Large intestine (tissue), 3 donors: ENCODE measurements around the gene RPL37. TPM values are rescaled to one million over a fixed set of nuclear protein-coding genes. Genes with fewer than 3 reads are reported as not detected.

ENCODE experiments used
- DNase-seq, 2 donors: peaks; one replicate each; pipeline versions ENCODE4 v3.0.0 to v3.0.0-alpha.2; 2013
- H3K27ac ChIP-seq: one replicate; pipeline ENCODE4 v1.5.1; 2013; ENCODE audit warnings: low read length
- H3K27me3 ChIP-seq: 2 replicates; pipeline ENCODE4 v1.6.1; 2013; ENCODE audit warnings: low read length; ENCODE audit not compliant: control insufficient read depth, insufficient read depth
- H3K36me3 ChIP-seq: 2 replicates; pipeline ENCODE4 v1.6.1; 2013; ENCODE audit warnings: low read length; ENCODE audit not compliant: control insufficient read depth, insufficient read depth
- H3K4me1 ChIP-seq: one replicate; pipeline ENCODE4 v1.6.1; 2013; ENCODE audit warnings: low read length; ENCODE audit not compliant: control insufficient read depth, insufficient read depth
- H3K4me3 ChIP-seq: one replicate; pipeline ENCODE4 v1.5.1; 2013; ENCODE audit warnings: low read length
- H3K9me3 ChIP-seq: one replicate; pipeline ENCODE4 v1.6.1; 2013; ENCODE audit warnings: mild to moderate bottlenecking, low read depth, low read length, moderate library complexity; ENCODE audit not compliant: control insufficient read depth
- WGBS: methylation state at CpG from one replicate; pipeline ENCODE4 v1.1.5; 2013; ENCODE audit warnings: low lambda C conversion rate; ENCODE audit not compliant: insufficient coverage; 5-methylcytosine and 5-hydroxymethylcytosine counted together
- polyA plus RNA-seq: library from polyadenylated mRNA; unstranded; fragments of 120-200 nt; gene quantifications from one replicate; pipeline ENCODE4 v1.2.1, GENCODE V29; 2013

Gene RPL37
- polyA plus RNA-seq, 1 donor: 2,735 TPM

GRCh38 chr5:40784027-40784653 lies 50.9 kb downstream of the RPL37 start:
- WGBS: 40% methylated on average over 1 of the region's 1 CpG
- H3K4me3 ChIP-seq: peak overlapping the region; percentile 2
- no peaks in the 10 kb centered on the region for H3K27me3 ChIP-seq
- peaks cover 5% of the 10 kb centered on the region for H3K36me3 ChIP-seq
- H3K9me3 ChIP-seq: no peaks in the 10 kb centered on the region
- peaks cover 22% of the 10 kb centered on the region for H3K4me1 ChIP-seq
- H3K27ac ChIP-seq: peak overlapping the region; percentile 91
- DNase-seq: peak; percentile 63 to 91

- no peaks in the 10 kb centered on the region for H3K27me3 ChIP-seq
- no peak overlapping the region for H3K27ac ChIP-seq
- peak in 1 of 2 donors; percentile 12 for DNase-seq
- H3K9me3 ChIP-seq: no peaks in the 10 kb centered on the region
- no peak overlapping the region for H3K4me3 ChIP-seq
- H3K4me1 ChIP-seq: peaks cover 22% of the 10 kb centered on the region
- H3K36me3 ChIP-seq: peaks cover 5% of the 10 kb centered on the region
These were observed 53.1 kb downstream of the RPL37 start for GRCh38 chr5:40781843-40782409.

- Histone ChIP-seq H3K36me3 (peaks cover 12% of the 10 kb centered on the region), H3K4me1 (peaks cover 30% of the 10 kb centered on the region), H3K27ac (no peak overlapping the region), H3K4me3 (no peak overlapping the region), H3K27me3 (no peaks in the 10 kb centered on the region), H3K9me3 (no peaks in the 10 kb centered on the region)
- no CpG with 5 or more reads among the region's 3 CpGs for WGBS
- DNase-seq: no peak
These were observed 54.2 kb downstream of the RPL37 start for GRCh38 chr5:40780858-40781257.

- Histone ChIP-seq H3K27ac (no peak overlapping the region), H3K4me1 (peaks cover 28% of the 10 kb centered on the region), H3K4me3 (no peak overlapping the region), H3K36me3 (peaks cover 13% of the 10 kb centered on the region), H3K9me3 (no peaks in the 10 kb centered on the region), H3K27me3 (no peaks in the 10 kb centered on the region)
- DNase-seq: no peak
- no CpG with 5 or more reads among the region's 5 CpGs for WGBS
These were observed 54.8 kb downstream of the RPL37 start for GRCh38 chr5:40780199-40780598.

- H3K27ac ChIP-seq: no peak overlapping the region
- H3K4me1 ChIP-seq: peaks cover 22% of the 10 kb centered on the region
- H3K9me3 ChIP-seq: no peaks in the 10 kb centered on the region
- H3K27me3 ChIP-seq: no peaks in the 10 kb centered on the region
- 94% methylated on average over 4 of the region's 6 CpGs for WGBS
- H3K4me3 ChIP-seq: no peak overlapping the region
- DNase-seq: no peak
- peaks cover 19% of the 10 kb centered on the region for H3K36me3 ChIP-seq
These were observed 55.5 kb downstream of the RPL37 start for GRCh38 chr5:40779561-40779960.

GRCh38 chr5:40778133-40778532 lies 56.9 kb downstream of the RPL37 start:
- H3K4me3 ChIP-seq: no peak overlapping the region
- peaks cover 28% of the 10 kb centered on the region for H3K36me3 ChIP-seq
- no peak overlapping the region for H3K27ac ChIP-seq
- no peaks in the 10 kb centered on the region for H3K27me3 ChIP-seq
- peaks cover 12% of the 10 kb centered on the region for H3K4me1 ChIP-seq
- DNase-seq: no peak
- no peaks in the 10 kb centered on the region for H3K9me3 ChIP-seq
- 100% methylated on average over 1 of the region's 1 CpG for WGBS

GRCh38 chr5:40776658-40776977 lies 58.4 kb downstream of the RPL37 start:
- Histone ChIP-seq H3K9me3 (no peaks in the 10 kb centered on the region), H3K4me1 (peaks cover 11% of the 10 kb centered on the region), H3K27me3 (no peaks in the 10 kb centered on the region), H3K27ac (peak overlapping the region; percentile 20), H3K4me3 (no peak overlapping the region), H3K36me3 (peaks cover 33% of the 10 kb centered on the region)
- no CpG with 5 or more reads among the region's 1 CpG for WGBS
- DNase-seq: peak in 1 of 2 donors; percentile 47

GRCh38 chr5:40775846-40776657 lies 59.0 kb downstream of the RPL37 start:
- Histone ChIP-seq H3K27me3 (no peaks in the 10 kb centered on the region), H3K4me1 (peaks cover 11% of the 10 kb centered on the region), H3K36me3 (peaks cover 36% of the 10 kb centered on the region), H3K4me3 (no peak overlapping the region), H3K9me3 (no peaks in the 10 kb centered on the region), H3K27ac (peak overlapping the region; percentile 47)
- 73% methylated on average over 4 of the region's 6 CpGs for WGBS
- DNase-seq: no peak

Other genes starting within 250 kb of the RPL37 start
- 11.6 TPM for gene PTGER4, start 155.3 kb downstream of the RPL37 start, polyA plus RNA-seq
- gene TTC33, start 79.3 kb downstream of the RPL37 start, polyA plus RNA-seq: 17.8 TPM
- 76.6 TPM for gene PRKAA1, start 36.8 kb downstream of the RPL37 start, polyA plus RNA-seq
- gene CARD6, start 6.1 kb upstream of the RPL37 start, polyA plus RNA-seq: 3.4 TPM
- 53.9 TPM for gene C7, start 74.3 kb upstream of the RPL37 start, polyA plus RNA-seq
- not detected for gene MROH2B, start 236.1 kb upstream of the RPL37 start, polyA plus RNA-seq